ENCODE measurements around the gene CELSR1. TPM values are rescaled to one million over a fixed set of nuclear protein-coding genes. Genes with fewer than 3 reads are reported as not detected.
A peak's percentile ranks its signal among the peaks of the same experiment; 100 is the strongest.

The CELSR1 gene
- total RNA-seq, 2 experiments from 2014 or later: 1.0 to 1.1 TPM

- H3K27ac ChIP-seq (ENCODE audit: low read depth in 1 of 2, low read length in 2 of 2): no peak overlapping the region
- Mint-ChIP-seq H3K9me3 (no peaks in the 10 kb centered on the region), H3K27ac (peak overlapping the region; percentile 78), H3K36me3 (ENCODE audit: low read depth) (no peaks in the 10 kb centered on the region), H3K4me3 (peak overlapping the region; percentile 66), H3K4me1 (ENCODE audit: low read depth) (peaks cover 45% of the 10 kb centered on the region), H3K27me3 (peaks cover 3% of the 10 kb centered on the region)
- ChIA-PET CTCF (no interaction called here), POLR2A (no interaction called here)
- no peak for TF ChIP-seq CTCF (IDR thresholded peaks at IDR 0.05)
- H3K9me3 ChIP-seq (ENCODE audit: control insufficient read depth in 1 of 2, insufficient read depth in 1 of 2, low read length in 2 of 2): peaks cover 0 to 20% of the 10 kb centered on the region in 2 experiments
- intact Hi-C loops (cut with DNase I, micrococcal nuclease): loop anchor here in 1 of 2 experiments (5.0 kb wide), 1 partner anchor 67 kb away; no protein-coding TSS in a partner anchor
- H3K4me1 ChIP-seq (ENCODE audit: insufficient read depth, low read length): peaks cover 59% of the 10 kb centered on the region
- H3K36me3 ChIP-seq (ENCODE audit: insufficient read depth, low read length): no peaks in the 10 kb centered on the region
- peaks cover 0 to 6% of the 10 kb centered on the region in 2 experiments for H3K27me3 ChIP-seq (ENCODE audit: control insufficient read depth in 1 of 2, insufficient read depth in 2 of 2, low read length in 2 of 2)
- no peak for ATAC-seq (ENCODE audit: poor library complexity)
- peak in 1 of 14 experiments; percentile 36 for DNase-seq
- H3K4me3 ChIP-seq (ENCODE audit: low read length): no peak overlapping the region
Measured at GRCh38 chr22:46369716-46370583, 167.5 kb downstream of the CELSR1 start.

DNA sequence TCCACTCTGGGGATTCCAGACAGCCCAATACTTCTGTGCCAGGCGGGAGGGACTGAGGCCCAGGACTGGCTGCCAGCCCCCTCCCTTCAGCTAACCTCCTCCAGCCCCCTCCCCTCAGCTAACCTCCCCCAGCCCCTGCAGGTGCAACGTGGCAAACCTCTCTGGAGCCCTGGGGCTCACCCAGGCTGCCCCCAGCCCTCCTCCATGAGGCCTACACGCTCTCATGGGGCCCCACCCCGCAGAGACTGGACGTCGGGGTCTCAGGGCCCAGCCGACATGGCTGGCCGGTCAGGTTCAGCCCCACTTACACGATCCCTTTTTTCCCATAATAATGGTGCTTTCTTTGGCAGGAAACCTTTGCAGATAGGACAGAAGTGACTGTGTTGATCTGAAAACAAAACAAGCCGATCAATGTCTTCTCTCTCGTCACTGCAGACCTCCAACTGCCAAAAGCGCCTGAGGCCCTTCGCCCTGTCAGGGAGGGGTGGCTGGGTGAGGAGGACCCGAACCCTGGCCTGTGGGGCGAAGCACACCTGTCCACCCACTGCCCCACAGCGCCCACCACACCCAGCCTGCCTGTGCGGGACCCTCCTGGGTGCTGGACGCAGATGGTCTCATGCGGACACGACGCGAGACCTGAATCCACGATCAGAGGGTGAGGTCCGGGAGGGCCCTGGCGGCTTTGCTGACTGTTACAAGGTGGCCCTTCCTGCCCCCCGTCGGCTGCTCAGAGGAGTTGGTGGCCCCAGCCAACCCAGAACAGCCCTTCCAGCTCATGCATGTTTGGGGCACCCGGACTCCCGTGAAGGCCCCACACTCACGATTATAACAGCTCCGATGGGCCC lies 168.3 kb downstream of the CELSR1 start:
- POLR2A ChIA-PET: no interaction called here

More for the DNA sequence above, 168.3 kb downstream of the CELSR1 start:
- CTCF ChIA-PET: interaction anchor here (1.8 kb wide), 1 partner anchor 173 kb away, joined by 25 read pairs; no protein-coding TSS in a partner anchor
- Histone ChIP-seq H3K4me3 (ENCODE audit: low read length) (no peak overlapping the region), H3K27me3 (ENCODE audit: control insufficient read depth in 1 of 2, insufficient read depth in 2 of 2, low read length in 2 of 2) (peaks cover 0 to 6% of the 10 kb centered on the region in 2 experiments), H3K36me3 (ENCODE audit: insufficient read depth, low read length) (no peaks in the 10 kb centered on the region), H3K27ac (ENCODE audit: low read depth in 1 of 2, low read length in 2 of 2) (no peak overlapping the region), H3K4me1 (ENCODE audit: insufficient read depth, low read length) (peaks cover 53% of the 10 kb centered on the region), H3K9me3 (ENCODE audit: control insufficient read depth in 1 of 2, insufficient read depth in 1 of 2, low read length in 2 of 2) (peaks cover 0 to 18% of the 10 kb centered on the region in 2 experiments)
- H3K36me3 Mint-ChIP-seq (ENCODE audit: low read depth): no peaks in the 10 kb centered on the region
- H3K4me1 Mint-ChIP-seq (ENCODE audit: low read depth): peaks cover 39% of the 10 kb centered on the region
- no peak for TF ChIP-seq CTCF (IDR thresholded peaks at IDR 0.05)
- no peak overlapping the region for H3K4me3 Mint-ChIP-seq
- H3K27ac Mint-ChIP-seq: no peak overlapping the region
- no peak for ATAC-seq (ENCODE audit: poor library complexity)
- no peak for DNase-seq
- intact Hi-C loops (cut with DNase I, micrococcal nuclease): no loop called here
- H3K9me3 Mint-ChIP-seq: no peaks in the 10 kb centered on the region
- peaks cover 3% of the 10 kb centered on the region for H3K27me3 Mint-ChIP-seq

All from CD4-positive, alpha-beta T cell (primary cell).